Bronchial epithelial cell (primary cell): ENCODE results near the gene DAZAP2. TPM values are rescaled to one million over a fixed set of nuclear protein-coding genes. Genes with fewer than 3 reads are reported as not detected.

Experiments used
- DNase-seq: peaks from one replicate; pipeline ENCODE4 v3.0.0-alpha.2; 2010; ENCODE audit warnings: low read depth
- FAIRE-seq: peaks from 2 replicates; lab custom pipeline; 2011; peaks lifted over from hg19 to GRCh38; lab: Jason Lieb, UNC
- H3K27me3 ChIP-seq: 2 replicates; pipeline ENCODE4 v1.5.1; 2011; ENCODE audit warnings: low read length; ENCODE audit not compliant: control insufficient read depth, insufficient read depth
- H3K36me3 ChIP-seq: 2 replicates; pipeline ENCODE4 v1.5.1; 2011; ENCODE audit warnings: low read length; ENCODE audit not compliant: control insufficient read depth, insufficient read depth
- H3K4me3 ChIP-seq: 2 replicates; pipeline ENCODE4 v1.5.1; 2011; ENCODE audit warnings: mild to moderate bottlenecking, low read depth, low read length, control low read depth
- total RNA-seq: library from RNA; depleted of rRNA; stranded (reverse); fragments of >200 nt; gene quantifications from 2 replicates; pipeline ENCODE4 v1.2.1, GENCODE V29; 2014
- TF ChIP-seq, protein P1 (sequence below): IDR thresholded peaks from 2 replicates; pipeline ENCODE4 v1.5.1; 2011; ENCODE audit warnings: mild to moderate bottlenecking, moderate library complexity, low read length, control low read depth, inconsistent platforms; ENCODE audit not compliant: insufficient read depth, severe bottlenecking

The DAZAP2 gene
- total RNA-seq, 1 donor from 2014 or later = 50.5 TPM

DNA sequence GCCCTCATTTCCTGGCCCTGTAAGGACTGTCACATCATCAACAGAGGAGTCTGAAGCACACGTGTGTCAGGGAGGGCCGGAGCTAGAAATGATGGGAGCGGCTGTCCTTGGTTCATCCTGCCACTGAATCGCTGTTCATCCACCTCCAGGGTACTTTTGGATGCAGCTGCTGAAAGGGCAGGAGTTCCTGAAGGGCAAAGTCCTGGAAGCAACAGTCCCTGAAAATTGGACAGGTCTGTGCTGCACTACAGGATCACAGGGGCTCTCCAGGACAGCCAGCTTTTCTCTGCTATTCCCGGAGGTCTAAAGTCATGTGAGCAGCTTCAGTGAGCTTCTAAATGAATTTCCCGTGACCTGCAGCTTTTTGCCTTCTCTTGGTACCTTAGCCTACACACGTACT, 38.5 kb upstream of the DAZAP2 start:
- FAIRE-seq (peak; percentile 43), DNase-seq (no peak)
- H3K36me3 ChIP-seq = no peaks in the 10 kb centered on the region
- H3K4me3 ChIP-seq = no peak overlapping the region
- H3K27me3 ChIP-seq = no peaks in the 10 kb centered on the region
- TF ChIP-seq, protein P1, sequence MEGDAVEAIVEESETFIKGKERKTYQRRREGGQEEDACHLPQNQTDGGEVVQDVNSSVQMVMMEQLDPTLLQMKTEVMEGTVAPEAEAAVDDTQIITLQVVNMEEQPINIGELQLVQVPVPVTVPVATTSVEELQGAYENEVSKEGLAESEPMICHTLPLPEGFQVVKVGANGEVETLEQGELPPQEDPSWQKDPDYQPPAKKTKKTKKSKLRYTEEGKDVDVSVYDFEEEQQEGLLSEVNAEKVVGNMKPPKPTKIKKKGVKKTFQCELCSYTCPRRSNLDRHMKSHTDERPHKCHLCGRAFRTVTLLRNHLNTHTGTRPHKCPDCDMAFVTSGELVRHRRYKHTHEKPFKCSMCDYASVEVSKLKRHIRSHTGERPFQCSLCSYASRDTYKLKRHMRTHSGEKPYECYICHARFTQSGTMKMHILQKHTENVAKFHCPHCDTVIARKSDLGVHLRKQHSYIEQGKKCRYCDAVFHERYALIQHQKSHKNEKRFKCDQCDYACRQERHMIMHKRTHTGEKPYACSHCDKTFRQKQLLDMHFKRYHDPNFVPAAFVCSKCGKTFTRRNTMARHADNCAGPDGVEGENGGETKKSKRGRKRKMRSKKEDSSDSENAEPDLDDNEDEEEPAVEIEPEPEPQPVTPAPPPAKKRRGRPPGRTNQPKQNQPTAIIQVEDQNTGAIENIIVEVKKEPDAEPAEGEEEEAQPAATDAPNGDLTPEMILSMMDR = no peak

DNA sequence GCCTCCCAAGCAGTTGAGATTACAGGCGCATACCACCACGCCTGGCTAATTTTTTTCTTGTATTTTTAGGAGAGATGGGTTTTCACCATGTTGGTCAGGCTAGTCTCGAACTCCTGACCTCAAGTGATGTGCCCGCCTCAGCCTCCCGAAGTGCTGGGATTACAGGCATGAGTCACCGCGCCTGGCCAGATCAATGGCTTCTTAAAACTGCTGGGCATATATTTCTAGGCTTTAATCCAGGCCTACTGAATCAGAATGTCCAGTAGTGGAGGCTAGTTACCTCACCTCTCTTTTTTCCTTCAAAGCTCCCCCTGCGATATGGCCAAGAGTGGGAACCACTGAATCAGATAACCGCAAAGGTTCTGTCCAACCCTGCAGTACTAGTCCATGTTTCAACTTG, 37.8 kb upstream of the DAZAP2 start:
- FAIRE-seq = no peak
- H3K36me3 ChIP-seq = no peaks in the 10 kb centered on the region
- no peak for DNase-seq
- H3K4me3 ChIP-seq = no peak overlapping the region
- no peaks in the 10 kb centered on the region for H3K27me3 ChIP-seq
- TF ChIP-seq, protein P1 = no peak

DNA sequence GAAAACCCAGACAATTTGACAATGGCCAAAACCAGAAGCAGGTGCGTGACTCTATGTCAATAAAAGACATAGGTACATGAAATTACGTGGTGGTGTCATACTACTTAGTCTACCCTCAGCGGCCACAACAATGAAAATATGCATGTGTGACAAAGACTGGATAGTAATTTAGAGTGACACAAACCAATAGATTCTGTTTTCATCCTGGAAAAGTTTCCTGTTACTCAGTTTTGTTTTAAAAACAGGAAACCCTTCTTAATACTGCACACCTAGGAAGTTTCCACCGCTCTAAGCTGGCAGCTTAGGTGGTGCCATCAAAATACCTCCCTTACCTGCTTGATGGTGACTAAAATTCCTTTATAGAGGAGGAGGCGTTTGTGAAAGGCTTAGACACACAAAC, 35.9 kb upstream of the DAZAP2 start:
- Histone ChIP-seq H3K36me3 (no peaks in the 10 kb centered on the region), H3K27me3 (no peaks in the 10 kb centered on the region), H3K4me3 (no peak overlapping the region)
- no peak for DNase-seq
- TF ChIP-seq, protein P1 = no peak
- FAIRE-seq = no peak

DNA sequence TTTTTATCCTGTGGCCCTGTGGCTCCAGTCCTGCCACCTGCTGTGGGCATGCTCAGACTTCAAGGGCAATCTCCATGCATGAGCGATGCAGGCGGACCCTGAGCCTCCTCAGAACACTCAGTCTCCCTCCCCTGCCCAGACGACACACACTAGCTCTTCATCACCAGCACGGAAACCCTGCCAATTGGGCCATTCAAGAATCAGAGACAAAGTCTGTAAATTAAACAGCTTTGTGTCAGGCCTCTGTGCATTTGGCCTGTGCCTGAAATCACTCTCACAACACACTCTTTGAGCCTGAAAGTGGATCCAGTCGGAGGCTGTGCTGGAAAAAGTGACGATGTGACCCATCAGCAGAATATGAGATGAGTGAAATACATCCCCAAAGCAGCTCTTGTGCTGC, 33.3 kb upstream of the DAZAP2 start:
- FAIRE-seq = no peak
- Histone ChIP-seq H3K36me3 (no peaks in the 10 kb centered on the region), H3K4me3 (no peak overlapping the region), H3K27me3 (no peaks in the 10 kb centered on the region)
- TF ChIP-seq, protein P1 = no peak
- no peak for DNase-seq

DNA sequence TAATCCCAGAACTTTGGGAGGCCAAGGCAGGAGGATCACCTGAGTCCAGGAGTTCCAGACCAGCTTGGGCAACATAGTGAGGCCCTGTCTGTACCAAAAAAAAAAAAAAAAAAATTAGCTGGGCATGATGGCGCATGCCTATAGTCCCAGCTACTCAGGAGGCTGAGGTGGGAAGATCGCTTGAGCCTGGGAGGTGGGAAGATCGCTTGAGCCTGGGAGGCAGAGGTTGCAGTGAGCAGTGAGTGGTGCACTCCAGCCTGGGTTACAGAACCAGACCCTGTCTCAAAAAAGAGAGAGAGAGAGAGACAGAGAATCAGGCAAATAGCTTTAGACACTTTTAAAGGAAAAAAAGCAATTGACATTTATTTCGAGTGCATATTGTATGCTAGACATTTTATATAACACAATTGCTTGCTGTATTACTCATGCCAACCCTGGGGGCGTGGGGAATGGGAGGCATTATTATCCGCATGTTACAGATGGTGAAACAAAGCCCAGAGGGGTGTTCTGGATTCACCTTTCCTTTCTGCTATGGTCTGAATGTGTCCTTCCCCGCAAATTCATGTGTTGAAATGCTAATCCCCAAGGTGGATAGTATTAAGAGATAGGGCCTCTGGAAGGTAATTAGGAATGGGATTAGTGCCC, 30.5 kb upstream of the DAZAP2 start:
- no peaks in the 10 kb centered on the region for H3K36me3 ChIP-seq
- H3K27me3 ChIP-seq = no peaks in the 10 kb centered on the region
- DNase-seq = no peak
- TF ChIP-seq, protein P1 = no peak
- FAIRE-seq = no peak
- no peak overlapping the region for H3K4me3 ChIP-seq

DNA sequence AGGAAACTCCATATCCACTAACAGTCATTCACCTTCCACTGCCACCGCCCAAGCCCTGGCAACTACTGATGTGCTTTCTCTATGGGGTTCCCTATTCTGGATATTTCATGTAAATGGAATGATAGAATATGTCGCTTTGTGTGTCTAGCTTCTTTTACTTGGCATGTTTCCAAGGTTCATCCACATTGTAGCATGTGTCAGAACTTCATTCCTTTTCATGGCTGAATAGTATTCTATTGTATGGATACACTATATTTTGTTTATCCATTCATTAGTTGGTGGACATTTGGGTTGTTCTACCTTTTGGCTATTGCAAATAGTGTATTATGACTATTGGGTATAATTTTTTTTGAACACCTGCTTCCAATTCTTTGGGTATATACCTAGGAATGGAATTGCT, 29.4 kb upstream of the DAZAP2 start:
- Histone ChIP-seq H3K4me3 (no peak overlapping the region), H3K27me3 (no peaks in the 10 kb centered on the region), H3K36me3 (no peaks in the 10 kb centered on the region)
- TF ChIP-seq, protein P1 = no peak
- DNase-seq (no peak), FAIRE-seq (no peak)
